PFSK-1 (cell line): ENCODE results near the gene CDCP2.

Source experiments
- POLR2AphosphoS5 ChIP-seq: IDR thresholded peaks from 2 replicates; pipeline ENCODE4 v1.6.1; 2012; ENCODE audit warnings: low read depth, mild to moderate bottlenecking, control low read depth, low read length, moderate library complexity
- TAF1 ChIP-seq: IDR thresholded peaks from 2 replicates; pipeline ENCODE4 v1.6.1; 2012; ENCODE audit warnings: low read length, control low read depth, borderline replicate concordance; ENCODE audit not compliant: insufficient read depth
- TF ChIP-seq, protein P1 (sequence below), 2 experiments: IDR thresholded peaks; 2 replicates each; pipeline versions ENCODE4 v1.6.1 to v1.8.0; 2011 to 2012; ENCODE audit warnings: low read depth in 2 of 2, low read length in 2 of 2, control low read depth in 1 of 2, inconsistent platforms in 1 of 2, mild to moderate bottlenecking in 1 of 2, moderate library complexity in 1 of 2; ENCODE audit not compliant: insufficient read depth in 1 of 2

DNA sequence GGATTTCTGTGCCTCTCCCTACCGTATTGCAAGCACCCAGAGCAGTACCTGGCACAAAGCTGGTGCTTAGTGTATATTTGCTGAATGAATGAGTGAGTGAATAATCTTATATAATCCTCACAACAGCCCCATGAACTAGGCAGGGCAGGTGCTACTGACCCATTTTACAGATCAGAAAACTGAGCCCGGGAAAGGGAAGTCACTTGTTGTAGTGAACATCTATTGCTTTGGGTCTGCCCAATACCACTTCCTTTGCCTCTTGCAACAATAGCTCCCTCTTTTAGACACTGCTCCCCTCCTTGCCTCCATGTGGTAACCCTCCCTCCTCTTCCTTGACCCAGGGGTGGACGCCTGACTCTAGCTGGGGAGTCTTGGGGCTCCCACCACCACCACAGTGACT lies 3.1 kb downstream of the CDCP2 start:
- no peak for TF ChIP-seq TAF1
- no peak for TF ChIP-seq POLR2AphosphoS5
- TF ChIP-seq, protein P1, sequence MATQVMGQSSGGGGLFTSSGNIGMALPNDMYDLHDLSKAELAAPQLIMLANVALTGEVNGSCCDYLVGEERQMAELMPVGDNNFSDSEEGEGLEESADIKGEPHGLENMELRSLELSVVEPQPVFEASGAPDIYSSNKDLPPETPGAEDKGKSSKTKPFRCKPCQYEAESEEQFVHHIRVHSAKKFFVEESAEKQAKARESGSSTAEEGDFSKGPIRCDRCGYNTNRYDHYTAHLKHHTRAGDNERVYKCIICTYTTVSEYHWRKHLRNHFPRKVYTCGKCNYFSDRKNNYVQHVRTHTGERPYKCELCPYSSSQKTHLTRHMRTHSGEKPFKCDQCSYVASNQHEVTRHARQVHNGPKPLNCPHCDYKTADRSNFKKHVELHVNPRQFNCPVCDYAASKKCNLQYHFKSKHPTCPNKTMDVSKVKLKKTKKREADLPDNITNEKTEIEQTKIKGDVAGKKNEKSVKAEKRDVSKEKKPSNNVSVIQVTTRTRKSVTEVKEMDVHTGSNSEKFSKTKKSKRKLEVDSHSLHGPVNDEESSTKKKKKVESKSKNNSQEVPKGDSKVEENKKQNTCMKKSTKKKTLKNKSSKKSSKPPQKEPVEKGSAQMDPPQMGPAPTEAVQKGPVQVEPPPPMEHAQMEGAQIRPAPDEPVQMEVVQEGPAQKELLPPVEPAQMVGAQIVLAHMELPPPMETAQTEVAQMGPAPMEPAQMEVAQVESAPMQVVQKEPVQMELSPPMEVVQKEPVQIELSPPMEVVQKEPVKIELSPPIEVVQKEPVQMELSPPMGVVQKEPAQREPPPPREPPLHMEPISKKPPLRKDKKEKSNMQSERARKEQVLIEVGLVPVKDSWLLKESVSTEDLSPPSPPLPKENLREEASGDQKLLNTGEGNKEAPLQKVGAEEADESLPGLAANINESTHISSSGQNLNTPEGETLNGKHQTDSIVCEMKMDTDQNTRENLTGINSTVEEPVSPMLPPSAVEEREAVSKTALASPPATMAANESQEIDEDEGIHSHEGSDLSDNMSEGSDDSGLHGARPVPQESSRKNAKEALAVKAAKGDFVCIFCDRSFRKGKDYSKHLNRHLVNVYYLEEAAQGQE (IDR thresholded peaks at IDR 0.05; ENCODE audit: insufficient read depth in 1 of 2, low read depth in 2 of 2, low read length in 2 of 2): no peak
